Epithelial cell of esophagus (primary cell): ENCODE results near the gene JARID2.

ENCODE experiments used
- DNase-seq: peaks from one replicate; pipeline ENCODE4 v3.0.0; 2010; ENCODE audit warnings: low read depth
- H3K4me3 ChIP-seq: 2 replicates; pipeline ENCODE4 v1.5.1; 2011; ENCODE audit warnings: mild to moderate bottlenecking, low read length, control low read depth
- TF ChIP-seq, protein P1 (sequence below): IDR thresholded peaks from 2 replicates; pipeline ENCODE4 v1.5.1; 2011; ENCODE audit warnings: low read depth, mild to moderate bottlenecking, low read length, control low read depth, inconsistent platforms; ENCODE audit not compliant: insufficient read depth; ENCODE audit errors: missing control alignments

Gene JARID2

DNA sequence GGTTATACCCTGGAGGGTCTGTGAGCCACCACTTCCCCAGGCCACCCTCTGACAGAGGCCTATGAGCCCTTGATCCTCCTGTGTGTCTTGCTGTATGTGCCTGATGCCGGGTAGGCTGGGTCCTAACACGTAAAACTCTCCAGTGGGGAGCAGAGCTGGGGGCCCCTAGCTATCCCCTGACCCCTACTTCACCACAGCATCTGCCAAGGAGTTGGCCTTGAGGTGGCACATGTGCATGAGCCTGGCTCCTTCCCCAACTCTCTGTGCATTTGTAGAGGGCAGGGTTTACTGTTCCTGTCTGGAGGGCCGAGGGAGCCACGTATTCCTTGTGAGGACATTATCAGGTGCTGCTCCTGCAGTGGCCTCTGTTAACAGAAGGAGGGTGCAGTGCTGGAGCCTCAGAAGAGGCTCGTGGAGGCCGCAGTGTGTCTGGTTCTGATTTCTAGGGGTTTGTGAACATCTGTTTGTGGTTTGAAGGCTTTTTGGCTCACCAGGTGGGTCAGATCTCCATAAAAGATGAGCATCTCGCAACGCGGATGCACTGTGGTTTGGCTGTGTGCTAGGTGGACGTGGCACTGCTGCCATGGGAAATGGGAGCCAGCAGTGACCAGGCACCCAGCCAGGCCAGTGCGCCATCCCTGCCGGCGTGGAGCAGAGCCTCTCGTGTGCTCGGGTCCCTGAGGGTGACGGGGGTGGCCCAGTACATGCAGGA, 264.8 kb downstream of the JARID2 start:
- TF ChIP-seq, protein P1, sequence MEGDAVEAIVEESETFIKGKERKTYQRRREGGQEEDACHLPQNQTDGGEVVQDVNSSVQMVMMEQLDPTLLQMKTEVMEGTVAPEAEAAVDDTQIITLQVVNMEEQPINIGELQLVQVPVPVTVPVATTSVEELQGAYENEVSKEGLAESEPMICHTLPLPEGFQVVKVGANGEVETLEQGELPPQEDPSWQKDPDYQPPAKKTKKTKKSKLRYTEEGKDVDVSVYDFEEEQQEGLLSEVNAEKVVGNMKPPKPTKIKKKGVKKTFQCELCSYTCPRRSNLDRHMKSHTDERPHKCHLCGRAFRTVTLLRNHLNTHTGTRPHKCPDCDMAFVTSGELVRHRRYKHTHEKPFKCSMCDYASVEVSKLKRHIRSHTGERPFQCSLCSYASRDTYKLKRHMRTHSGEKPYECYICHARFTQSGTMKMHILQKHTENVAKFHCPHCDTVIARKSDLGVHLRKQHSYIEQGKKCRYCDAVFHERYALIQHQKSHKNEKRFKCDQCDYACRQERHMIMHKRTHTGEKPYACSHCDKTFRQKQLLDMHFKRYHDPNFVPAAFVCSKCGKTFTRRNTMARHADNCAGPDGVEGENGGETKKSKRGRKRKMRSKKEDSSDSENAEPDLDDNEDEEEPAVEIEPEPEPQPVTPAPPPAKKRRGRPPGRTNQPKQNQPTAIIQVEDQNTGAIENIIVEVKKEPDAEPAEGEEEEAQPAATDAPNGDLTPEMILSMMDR = no peak
- no peak for DNase-seq
- no peak overlapping the region for H3K4me3 ChIP-seq

DNA sequence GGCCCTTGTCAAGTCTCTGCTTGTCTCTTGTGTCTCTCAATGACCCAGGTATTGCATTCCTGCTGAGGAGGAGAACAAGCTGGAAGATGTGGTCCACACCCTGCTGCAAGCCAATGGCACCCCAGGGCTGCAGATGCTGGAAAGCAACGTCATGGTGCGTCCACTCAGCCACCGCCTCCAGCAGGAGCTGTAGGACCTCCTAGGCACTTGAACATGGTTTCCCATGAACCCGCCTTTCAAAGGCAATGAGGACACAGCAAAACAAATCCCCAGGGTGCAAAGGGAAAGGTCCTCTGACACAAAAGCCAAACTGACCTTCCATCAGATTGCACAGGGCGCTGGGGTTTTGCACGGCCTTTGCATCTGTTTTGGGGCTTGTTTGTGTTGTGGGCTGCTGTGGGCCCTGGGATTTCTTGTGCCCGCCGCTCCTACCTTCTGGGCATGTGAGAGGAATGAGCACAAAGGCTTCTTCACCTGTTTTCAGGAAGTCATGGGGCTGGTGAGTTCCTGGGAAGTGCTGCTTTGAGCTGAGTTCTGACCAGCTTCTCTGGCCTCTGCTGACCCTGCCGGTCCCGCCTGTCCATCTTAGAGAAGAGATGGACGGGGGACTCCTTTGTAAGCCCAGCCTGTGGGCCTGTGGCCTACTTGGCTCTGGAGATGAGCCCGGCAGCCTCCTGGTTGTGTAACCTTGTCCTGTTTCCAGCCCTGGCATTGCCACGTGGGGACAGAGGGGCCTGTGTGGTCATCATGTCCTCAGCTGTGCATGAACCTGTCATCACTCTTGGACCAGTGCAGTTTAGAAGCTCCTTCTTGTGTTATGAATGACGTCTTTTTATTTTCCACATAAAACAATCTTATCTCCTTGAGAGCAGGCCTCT, 265.6 kb downstream of the JARID2 start:
- DNase-seq = no peak
- no peak overlapping the region for H3K4me3 ChIP-seq
- TF ChIP-seq, protein P1 = no peak

DNA sequence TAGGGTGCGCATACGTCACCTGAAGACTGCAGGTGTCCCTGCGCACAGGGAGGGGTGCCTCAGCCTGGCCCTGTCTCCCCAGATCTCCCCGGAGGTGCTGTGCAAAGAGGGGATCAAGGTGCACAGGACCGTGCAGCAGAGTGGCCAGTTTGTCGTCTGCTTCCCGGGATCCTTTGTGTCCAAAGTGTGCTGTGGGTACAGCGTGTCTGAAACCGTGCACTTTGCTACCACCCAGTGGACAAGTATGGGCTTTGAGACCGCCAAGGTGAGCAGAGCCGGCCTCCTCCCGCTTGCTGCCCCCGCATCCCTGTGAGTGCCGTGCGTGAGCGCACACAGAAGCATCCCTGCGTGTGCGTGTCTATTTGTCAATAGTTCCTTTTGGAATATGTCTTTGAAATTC, 266.3 kb downstream of the JARID2 start:
- H3K4me3 ChIP-seq = no peak overlapping the region
- TF ChIP-seq, protein P1 = no peak
- DNase-seq = no peak

DNA sequence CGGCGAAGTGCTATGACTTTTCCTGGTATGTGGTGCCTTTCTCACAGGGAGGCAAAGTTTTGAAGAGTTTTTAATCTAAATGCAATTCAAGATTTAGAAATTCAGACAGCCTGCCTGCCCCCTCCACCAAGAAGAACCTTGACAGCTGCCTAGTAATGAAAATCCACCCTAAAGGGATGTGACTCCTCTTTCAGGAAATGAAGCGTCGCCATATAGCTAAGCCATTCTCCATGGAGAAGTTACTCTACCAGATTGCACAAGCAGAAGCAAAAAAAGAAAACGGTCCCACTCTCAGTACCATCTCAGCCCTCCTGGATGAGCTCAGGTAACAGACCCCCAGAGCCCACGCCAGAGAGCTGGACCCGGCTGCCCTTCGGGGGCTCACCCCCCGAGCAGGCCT, 266.9 kb downstream of the JARID2 start:
- H3K4me3 ChIP-seq = no peak overlapping the region
- TF ChIP-seq, protein P1 = no peak
- no peak for DNase-seq

DNA sequence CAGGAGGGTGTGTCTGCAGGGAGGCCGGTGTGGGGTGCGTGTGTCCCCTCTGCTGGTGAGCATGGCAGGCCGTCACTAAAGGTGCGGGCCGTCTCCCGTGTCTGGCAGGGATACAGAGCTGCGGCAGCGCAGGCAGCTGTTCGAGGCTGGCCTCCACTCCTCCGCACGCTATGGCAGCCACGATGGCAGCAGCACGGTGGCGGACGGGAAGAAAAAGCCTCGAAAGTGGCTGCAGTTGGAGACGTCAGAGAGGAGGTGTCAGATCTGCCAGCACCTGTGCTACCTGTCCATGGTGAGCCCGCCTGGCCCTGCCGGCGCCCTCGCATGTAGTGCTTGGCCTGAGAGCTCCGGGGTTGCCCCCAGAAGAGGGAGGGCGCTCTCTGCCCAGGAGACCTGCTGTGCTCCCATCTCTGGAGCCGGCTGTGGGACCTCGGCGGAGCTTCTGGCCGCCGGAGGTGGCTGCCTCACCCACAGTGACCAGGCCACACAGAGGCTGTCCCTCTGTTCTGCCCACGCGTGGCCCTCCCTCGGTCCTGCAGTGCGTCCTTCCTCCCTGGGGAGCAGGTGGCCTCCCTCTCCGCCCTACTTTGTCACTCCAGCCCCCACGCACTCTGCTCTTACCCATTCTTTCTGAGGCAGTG, 267.4 kb downstream of the JARID2 start:
- H3K4me3 ChIP-seq = no peak overlapping the region
- DNase-seq = no peak
- TF ChIP-seq, protein P1 = no peak

DNA sequence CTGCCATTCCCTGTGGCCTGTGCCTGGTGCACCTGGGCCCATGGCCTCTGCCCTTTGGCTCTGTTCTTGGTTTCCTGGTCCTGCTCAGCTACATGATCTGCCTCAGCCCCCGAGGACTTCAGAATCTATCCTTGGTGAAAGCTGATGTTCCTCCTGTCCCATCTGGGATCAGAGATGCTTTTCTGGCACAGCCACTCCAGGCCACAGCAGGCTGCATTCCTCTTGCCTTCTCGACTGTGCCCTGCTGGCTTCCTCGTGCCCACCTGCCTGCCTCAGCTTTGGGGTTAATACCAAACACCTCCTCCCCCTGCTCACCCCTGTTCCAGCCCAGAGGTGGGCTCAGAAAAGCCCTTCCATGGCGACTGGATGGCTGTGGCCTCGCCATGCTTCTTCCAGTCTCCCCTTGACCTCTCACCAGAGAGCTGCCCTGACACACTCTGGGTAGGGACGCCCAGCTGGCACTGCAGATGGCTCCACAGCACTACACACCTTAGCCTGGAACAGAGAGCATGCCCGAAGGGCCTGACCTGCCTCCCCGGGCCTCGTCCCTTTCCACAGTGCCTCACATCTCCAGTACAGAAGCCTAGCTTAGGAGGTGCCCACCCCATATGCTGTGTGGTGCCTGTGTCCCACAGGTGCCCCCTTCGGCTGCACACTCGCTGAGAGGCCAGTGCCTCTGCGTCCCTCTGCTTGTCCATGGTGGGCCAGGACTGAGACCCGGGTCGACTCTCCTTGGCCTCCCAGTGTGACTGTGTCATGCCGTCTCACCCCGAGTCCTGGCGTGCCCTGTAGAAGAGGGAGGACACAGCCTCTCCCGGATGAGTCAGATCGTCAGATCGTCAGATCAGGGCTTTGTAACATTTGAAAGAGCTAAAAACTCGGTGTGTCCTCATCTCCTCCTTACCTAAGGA, 268.2 kb downstream of the JARID2 start:
- peak; percentile 46 for DNase-seq
- TF ChIP-seq, protein P1 = no peak
- no peak overlapping the region for H3K4me3 ChIP-seq
